HG03103 (cell line): ENCODE measurements around the gene NCAPD3.
"Not testable (repeated sequence)": the region's sequence is repeated elsewhere in the genome, so short reads cannot be mapped to it uniquely, and the experiment has no call there.

Source experiments
- ATAC-seq: cut with Tn5 transposase; IDR thresholded peaks from one replicate; pipeline ENCODE4 v1.9.1; 2021; ENCODE audit warnings: low read depth; ENCODE audit not compliant: unreplicated experiment

Gene NCAPD3

GRCh38 chr11:134223836-134224709, at the start of gene NCAPD3, which contains the start of gene VPS26B:
Gene NCAPD3, minus strand, starts transcription at chr11:134223967. Its CDS starts 41 bp downstream, at chr11:134223926.
Gene VPS26B, plus strand, starts transcription at chr11:134224671. Its CDS starts 452 bp downstream, at chr11:134225123.
- peak; percentile 65 for ATAC-seq

DNA sequence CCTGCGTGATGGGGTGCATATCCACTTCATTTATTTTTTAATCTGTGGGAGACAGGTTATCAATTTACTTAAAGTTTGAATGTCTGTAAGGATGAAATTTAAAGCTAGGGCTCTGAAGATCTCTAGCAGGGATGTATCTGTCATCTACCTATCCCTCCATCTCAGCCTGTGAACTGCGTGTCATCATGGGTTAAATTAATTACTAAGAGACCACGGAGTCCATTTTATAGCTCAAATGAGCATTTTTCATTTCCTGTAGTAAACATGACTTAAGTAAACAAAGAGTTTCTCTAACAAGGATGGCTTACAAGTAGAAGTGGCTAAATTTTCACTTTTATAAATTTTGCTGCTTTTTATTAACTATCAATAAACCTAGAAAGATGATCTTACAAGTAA, 49.5 kb upstream of the NCAPD3 start:
- no peak for ATAC-seq

- no peak for ATAC-seq
These were observed 48.9 kb upstream of the NCAPD3 start for GRCh38 chr11:134272381-134273316.

- ATAC-seq: no peak
These were observed 48.2 kb upstream of the NCAPD3 start for GRCh38 chr11:134271978-134272377.

GRCh38 chr11:134270250-134270714, 46.5 kb upstream of the NCAPD3 start:
- no peak for ATAC-seq

DNA sequence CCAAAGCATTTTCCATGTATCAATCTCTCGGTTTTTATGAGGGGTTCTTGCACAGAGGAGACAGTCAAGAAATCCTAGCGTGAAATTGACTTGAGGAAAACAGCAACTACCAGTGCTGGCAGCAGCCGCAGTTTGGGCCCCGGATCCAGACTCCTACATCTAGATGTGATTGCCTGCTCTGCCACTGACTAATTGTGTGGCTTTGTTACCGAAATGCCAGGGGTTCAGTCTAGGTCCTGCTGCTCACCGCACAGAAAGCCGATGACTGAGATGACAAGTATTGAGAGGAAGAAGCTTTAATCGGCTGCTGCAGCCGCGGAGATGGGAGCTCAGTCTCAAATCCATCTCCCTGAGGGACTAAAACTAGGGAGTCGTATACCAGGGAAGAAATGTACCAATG, 44.2 kb upstream of the NCAPD3 start:
- no peak for ATAC-seq

- ATAC-seq: no peak
These were observed 43.7 kb upstream of the NCAPD3 start for GRCh38 chr11:134267461-134267860.

GRCh38 chr11:134266841-134267251, 43.1 kb upstream of the NCAPD3 start:
- no peak for ATAC-seq

DNA sequence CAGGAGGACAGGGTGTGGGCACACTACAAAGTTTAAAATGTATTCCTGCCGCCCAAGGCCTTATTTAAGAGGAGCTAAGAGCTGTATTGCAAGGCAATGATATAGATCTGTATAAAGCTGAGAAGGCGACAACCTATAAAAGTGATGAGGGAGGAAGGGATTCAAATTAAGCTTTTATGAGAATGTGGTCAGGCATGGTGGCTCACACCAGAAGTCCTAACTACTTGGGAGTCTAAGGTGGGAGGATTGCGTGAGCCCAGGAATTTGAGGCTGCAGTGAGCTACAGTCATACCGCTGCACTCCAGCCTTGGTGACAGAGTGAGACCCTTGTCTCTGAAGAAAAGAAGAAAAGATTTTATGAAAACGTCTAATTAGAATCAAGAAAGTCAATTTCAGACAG, 42.7 kb upstream of the NCAPD3 start:
- ATAC-seq: no peak

DNA sequence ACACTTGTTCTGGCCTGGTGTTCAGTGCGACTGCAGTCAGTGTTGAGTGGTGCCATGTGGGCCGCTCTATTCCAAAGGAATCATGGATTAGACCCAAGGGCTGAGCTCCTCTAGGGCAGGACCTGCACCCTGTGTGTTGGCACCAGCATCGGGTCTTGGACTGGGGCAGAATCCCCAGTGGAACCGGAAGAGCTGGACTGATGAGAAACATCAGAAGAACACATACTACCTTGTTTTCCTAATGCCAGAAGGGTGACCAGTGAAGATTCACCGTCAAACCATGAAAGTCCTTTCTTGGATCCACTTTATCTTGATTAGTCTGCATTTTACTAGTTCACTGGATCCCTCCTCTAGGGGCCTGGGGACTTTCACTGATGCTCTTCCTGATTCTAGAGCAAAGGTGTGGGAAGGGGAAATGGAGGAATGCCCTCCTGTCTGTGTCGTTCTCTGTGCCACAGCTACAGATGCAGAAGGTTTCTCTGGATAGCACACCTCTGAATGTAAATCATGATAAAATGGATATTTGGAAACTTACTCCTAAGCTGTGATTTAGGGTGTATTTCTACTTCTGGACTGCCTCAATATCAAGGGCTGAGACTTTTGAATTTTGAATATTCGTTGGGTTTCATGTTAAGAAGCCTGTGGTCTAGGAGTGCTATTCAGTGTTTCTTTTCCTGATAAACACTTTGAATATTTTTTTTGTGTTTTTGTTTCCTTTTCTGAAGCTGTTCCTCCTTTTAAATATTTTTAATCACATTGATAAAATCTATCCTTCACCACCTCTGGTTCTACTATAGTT, 41.4 kb upstream of the NCAPD3 start:
- ATAC-seq: no peak

- ATAC-seq: no peak
These were observed 38.1 kb upstream of the NCAPD3 start for GRCh38 chr11:134261626-134262488.

- no peak for ATAC-seq
These were observed 37.2 kb upstream of the NCAPD3 start for GRCh38 chr11:134260983-134261382.

DNA sequence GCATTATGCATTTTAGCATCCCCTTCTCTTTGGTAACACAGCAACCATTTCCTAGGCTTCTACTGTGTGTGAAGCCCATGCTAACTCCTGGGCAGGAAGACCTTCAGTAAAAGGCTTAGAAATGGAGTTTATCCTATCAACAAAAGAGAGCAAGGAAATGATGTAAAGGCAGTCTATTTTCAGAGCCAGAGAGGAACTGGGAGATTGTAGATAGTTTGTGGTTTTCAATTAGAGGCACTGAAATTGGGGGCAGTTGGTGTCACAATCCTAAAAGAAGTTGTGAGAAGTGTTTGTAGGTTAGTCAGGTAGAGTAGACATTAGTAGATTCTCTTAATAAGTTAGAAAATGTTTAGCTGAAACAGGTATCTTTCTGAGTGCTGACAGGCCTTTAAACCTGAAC, 36.7 kb upstream of the NCAPD3 start:
- ATAC-seq: no peak

DNA sequence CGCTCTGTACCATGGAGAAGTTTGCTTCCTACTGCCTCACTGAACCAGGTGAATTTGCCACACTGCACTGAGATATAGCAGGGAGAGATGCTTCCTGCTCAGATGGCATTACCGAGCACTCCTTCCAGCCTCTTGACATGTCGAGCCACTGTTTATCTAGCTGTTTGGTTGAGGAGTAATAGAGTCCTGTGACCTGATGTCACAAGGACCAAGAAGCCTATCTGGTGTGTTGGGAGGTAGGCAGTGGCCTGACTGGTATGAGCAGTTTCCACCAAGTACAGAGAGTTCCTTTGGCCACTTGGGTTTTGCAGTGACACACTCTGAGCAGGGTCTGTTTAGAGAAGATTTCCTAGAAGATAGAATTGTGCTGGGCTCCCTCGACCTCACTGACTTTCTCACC, 34.8 kb upstream of the NCAPD3 start:
- no peak for ATAC-seq

DNA sequence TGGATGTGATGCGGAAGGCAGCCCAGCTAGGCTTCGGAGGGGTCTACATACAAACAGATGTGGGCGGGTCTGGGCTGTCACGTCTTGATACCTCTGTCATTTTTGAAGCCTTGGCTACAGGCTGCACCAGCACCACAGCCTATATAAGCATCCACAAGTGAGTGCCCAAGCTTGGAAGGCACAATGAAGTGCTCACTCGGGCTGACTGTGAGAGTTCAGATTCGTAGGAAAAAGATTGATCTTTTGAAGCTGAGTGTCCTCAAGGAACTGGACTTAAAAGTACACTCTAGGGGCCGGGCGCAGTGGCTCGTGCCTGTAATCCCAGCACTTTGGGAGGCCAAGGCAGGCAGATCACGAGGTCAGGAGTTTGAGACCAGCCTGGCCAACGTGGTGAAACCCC, 33.3 kb upstream of the NCAPD3 start:
- ATAC-seq: no peak

- not testable (repeated sequence) for ATAC-seq
These were observed 31.4 kb upstream of the NCAPD3 start for GRCh38 chr11:134255184-134255561.

DNA sequence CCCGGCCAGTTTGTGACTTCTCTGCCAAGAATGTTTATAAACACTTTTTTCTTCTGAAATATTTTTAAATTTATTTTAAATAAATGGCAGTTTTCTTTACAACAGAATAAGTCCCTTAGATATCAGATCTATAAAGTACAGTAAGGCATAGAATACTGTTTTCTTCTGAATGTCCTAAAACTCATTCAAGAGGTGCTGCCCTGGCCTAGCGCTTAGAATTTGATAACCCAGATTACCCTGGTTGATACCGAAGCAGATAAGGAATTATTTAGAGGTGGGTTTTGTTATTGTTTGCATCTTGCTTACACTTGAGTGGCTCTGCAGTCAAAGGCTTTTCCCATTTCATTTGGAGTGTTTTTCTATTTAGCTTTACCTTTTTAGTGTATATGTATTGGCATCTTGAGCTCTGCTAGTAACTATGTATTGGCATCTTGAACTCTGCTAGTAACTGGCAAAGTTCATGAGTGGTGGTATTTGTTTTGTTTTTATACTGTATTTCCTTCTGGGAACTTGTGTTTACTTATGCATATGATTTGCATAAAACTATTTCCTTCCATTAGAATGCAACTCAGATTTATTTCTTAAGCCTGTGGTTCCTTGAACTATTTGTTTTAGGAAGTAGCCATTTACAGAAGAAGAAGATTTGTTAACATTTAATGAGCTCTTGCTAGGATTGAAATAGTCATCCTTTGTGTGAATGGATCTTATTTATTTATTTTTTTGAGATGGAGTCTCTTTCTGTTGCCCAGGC, 30.8 kb upstream of the NCAPD3 start:
- ATAC-seq: no peak

DNA sequence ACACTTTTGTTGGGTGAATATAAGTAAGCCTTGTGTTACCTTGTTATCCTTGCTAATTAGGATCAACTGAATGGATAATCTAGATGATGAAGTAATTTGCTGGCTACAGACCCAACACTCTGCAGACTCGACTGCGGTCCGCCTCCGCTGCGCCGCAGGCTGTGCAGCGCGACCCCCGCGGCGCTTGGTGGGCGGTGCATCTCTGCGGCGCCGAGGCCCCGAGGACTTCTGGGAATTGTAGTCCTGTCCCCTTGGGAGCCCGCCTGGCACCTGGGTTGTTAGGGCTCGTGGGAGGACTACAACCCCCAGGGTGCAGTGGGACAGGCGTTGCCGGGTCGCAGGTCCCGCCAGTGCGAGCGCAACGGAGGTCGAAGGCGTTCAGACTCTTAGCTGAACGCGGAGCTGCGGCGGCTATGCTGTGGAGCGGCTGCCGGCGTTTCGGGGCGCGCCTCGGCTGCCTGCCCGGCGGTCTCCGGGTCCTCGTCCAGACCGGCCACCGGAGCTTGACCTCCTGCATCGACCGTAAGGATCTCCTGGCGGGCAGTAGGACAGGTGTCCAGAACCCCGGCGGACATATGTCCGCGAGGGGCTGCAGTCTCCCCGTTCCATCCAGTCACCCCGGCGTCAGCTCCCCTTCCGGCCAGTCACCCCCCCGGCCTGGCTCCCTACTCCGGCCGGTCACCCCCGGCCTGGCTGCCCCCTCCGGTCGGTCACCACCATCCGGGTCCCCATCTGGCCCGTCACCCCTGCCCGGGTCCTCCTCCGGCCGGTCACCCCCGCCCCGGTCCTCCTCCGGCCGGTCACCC, 29.6 kb upstream of the NCAPD3 start, which contains the start of the genes ACAD8 and THYN1:
Gene ACAD8, plus strand, starts transcription at position 381 of the 806 bp plus-strand sequence. Its CDS starts 33 bp downstream, at position 414.
Gene THYN1, minus strand, starts transcription at position 165 of the 806 bp plus-strand sequence. CDS start 470 bp downstream, outside the sequence.
- ATAC-seq: peak; percentile 99
